Measurements from ENCODE around the gene ITCH. TPM values are rescaled to one million over a fixed set of nuclear protein-coding genes. Genes with fewer than 3 reads are reported as not detected.
"Not testable (repeated sequence)": the region's sequence is repeated elsewhere in the genome, so short reads cannot be mapped to it uniquely, and the experiment has no call there.

Gene ITCH
- polyA plus RNA-seq, 5 donors, result 28.0 to 49.2 (median 43.7) TPM

GRCh38 chr20:34375977-34376430 is 12.9 kb downstream of the ITCH start:
- DNase-seq, result no peak

GRCh38 chr20:34377072-34377847 is 14.2 kb downstream of the ITCH start:
- no peak for DNase-seq

- DNase-seq, result no peak
These were observed 19.1 kb downstream of the ITCH start for GRCh38 chr20:34382174-34382573.

DNA sequence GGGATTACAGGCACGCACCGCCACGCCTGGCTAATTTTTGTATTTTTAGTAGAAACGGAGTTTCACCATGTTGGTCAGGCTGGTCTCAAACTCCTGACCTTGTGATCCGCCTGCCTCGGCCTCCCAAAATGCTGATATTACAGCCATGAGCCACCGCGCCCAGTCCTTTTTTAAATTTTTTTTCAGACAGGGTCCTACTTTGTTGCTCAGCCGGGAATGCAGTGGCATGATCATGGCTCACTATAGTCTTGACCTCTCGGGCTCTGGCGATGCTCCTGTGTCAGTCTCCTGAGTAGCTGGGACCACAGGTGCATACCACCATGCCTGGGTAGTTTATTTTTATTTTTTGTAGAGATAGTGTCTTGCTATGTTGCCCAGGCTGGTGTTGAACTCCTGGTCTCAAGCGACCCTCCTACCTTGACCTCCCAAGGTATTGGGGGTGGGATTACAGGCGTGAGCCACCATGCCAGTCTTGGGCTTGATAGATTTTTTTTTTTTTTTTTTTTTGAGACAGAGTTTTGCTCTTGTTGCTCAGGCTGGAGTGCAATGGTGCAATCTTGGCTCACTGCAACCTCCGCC is 19.9 kb downstream of the ITCH start:
- DNase-seq, result not testable (repeated sequence)

DNA sequence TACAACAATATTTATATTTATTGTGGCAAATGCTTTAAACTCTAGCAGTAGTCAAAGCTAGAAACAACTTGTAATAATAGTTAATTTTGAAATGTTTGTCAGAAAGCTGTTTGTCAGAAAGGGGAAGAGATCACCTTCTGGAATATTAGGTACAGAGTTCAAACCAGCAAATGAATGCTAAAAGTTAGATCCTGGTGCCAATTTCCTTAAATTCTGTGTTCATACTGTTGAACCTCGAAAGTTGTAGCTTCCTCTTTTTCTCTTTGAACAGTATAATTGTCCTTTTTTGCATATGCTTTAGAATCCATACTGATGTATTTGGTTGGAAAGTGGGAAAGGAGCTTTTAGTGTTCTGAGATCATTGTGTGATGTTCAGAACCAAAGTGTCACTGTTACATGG is 22.4 kb downstream of the ITCH start:
- DNase-seq, result no peak

DNA sequence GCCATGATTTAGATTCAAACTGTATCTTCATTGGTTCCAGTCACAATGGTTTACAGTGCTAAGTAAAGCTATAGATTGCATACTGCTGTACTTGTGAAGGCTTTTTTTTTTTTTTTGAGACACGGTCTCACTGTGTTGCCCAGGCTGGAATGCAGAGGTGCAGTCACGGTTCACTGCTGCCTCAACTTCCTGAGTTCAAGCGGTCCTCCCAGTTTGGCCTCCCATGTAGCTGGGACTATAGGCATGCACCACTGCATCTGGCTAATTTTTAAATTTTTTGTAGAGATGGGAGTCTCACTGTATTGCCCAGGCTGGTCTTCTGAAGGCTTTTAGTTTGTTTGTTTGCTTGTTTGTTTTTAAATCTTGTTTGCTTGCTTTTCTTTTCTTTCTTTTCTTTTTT is 24.9 kb downstream of the ITCH start:
- no peak for DNase-seq

GRCh38 chr20:34388678-34389077 is 25.6 kb downstream of the ITCH start:
- no peak for DNase-seq

- no peak for DNase-seq
These were observed 26.3 kb downstream of the ITCH start for GRCh38 chr20:34389206-34389953.

GRCh38 chr20:34389954-34390555 is 27.0 kb downstream of the ITCH start:
- no peak for DNase-seq

DNA sequence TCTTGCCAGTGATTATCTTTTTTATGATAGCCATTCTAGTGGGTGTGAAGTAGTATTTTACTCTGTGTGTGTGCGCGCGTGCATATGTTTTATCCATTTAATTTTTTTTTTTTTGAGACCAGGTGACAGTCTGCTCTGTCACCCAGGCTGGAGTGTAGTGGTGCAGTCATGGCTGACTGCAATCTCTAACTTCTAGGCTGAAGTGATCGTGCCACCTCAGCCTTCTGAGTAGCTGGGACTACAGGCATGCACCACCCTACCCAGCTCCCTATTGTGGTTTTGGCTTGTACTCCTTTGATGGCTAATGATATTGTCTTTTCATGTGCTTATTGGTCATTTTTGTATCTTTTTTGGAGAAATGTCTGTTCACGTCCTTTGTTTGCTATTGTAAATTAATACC is 33.3 kb downstream of the ITCH start:
- DNase-seq, result no peak

- no peak for DNase-seq
These were observed 34.0 kb downstream of the ITCH start for GRCh38 chr20:34397096-34397495.

DNA sequence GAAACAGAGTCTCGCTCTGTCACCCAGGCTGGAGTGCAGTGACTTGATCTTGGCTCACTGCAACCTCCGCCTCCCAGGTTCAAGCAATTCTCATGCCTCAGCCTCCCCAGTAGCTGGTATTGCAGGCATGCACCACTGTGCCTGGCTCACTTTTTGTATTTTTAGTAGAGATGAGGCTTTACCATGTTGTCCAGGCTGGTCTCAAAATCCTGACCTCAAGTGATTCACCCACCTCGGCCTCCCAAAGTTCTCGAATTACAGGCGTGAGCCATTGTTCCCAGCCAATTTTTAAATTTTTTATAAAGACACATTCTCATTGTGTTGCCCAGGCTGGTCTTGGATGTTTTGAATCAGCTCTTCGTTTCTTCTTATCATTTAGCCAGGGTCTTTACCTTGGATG is 37.7 kb downstream of the ITCH start:
- not testable (repeated sequence) for DNase-seq

DNA sequence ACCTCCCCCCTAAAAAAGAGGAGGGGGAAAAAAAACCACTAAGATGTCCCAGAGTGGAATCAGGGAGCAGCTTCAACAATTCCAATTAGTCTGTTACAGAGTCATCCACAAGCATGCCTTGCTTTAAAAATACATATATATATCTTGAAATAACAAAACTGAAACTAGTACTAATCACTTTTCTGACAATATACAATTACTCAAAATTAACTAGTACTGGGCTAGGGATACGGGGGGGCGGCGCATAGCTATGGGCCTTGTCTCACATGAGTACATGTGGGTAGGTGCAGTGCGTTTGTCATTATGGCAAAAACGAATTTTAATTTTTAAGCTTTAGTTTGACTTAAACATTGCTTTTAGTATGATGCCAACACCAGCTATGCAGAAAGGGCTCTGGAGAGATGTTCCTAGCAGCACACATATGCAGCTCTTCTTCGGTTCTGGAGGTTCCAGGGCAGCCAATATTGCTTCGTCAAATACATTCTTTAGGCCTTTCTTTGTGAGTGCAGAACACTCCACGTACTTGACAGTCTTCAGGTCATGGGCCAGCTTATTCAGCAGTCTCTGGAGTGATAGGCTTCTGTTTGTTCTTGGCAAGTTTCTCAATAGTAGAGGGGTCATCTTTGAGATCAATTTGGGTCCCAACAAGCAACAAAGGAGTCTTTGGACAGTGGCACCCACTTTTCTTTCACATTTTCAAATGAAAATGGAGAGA is 38.8 kb downstream of the ITCH start:
- DNase-seq, result no peak

DNA sequence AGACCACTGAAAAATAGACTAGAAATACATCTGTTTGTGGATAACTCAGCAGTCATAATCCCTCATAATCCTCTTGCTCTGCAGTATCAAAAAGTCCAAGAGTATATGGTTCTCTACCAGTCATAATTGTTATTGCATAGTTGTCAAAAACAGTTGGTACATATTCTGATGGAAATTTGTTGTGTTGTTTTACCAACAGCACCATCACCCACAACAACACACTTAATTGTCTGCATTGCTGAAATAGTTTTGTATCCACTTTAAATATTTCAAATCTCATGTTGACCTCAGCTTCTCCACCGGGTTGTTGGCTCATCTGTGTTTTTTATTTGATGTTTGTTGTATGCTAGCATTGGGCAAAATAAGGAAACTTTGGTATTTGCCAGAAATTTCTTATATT is 39.4 kb downstream of the ITCH start:
- DNase-seq, result no peak

- no peak for DNase-seq
These were observed 40.2 kb downstream of the ITCH start for GRCh38 chr20:34403063-34403827.

DNA sequence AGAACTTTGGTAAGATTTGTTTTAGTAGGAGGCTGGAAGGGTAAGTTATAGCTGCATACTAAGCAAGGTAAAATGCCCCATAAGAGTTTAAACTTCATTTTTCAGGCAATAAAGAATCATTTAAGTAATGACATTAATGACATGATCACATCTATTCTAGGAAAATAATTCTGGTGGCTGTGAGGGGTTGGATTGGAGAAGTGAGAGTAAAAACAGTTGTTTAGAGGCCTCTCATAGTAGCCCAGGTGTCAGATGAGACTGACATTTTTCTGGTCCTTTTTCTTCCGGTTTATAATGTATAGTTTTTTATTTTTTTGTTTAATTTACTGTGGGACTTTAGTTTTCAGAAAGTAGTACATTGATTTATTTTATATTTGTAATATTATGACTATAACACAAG is 40.8 kb downstream of the ITCH start:
- DNase-seq, result no peak

DNA sequence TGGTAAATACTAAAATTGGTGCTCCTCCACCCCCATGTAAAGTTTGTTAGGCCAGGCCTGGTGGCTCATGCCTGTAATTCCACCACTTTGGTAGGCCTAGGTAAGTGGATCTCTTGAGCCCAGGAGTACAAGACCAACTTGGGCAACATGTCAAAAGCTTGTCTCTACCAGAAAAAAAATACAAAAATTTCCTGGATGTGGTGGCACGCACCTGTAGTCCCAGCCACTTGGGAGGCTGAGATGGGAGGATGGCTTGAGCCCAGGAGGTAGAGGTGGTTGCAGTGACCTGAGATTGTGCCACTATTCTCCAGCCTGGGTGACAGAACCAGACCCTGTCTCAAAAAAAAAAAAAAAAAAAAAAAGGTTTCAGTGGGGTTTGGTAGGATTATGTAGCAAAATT is 41.7 kb downstream of the ITCH start:
- no peak for DNase-seq

DNA sequence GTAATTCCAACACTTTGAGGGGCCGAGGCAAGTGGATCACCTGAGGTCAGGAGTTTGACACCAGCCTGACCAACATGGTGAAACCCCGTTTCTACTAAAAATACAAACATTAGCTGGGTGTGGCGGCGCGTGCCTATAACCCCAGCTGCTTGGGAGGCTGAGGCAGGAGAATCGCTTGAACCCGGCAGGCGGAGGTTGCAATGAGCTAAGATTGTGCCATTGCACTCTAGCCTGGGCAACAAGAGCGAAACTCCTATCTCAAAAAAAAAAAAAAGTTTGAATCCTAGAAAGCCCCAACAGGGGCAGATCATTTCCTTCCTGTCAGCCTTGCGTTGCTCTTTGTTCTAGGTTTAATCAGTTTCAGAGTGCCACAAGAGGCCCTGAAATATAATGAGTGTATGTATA is 42.2 kb downstream of the ITCH start:
- DNase-seq, result not testable (repeated sequence)

- DNase-seq, result not testable (repeated sequence)
These were observed 42.9 kb downstream of the ITCH start for GRCh38 chr20:34405942-34406341.

- no peak for DNase-seq
These were observed 44.9 kb downstream of the ITCH start for GRCh38 chr20:34407962-34408474.

GRCh38 chr20:34410336-34410735 is 47.3 kb downstream of the ITCH start:
- no peak for DNase-seq

All from right lung (tissue), 5 donors.